Fibroblast of mammary gland (primary cell): Measurements from ENCODE around the gene GTSE1.

Source experiments
- DNase-seq: peaks from one replicate; pipeline ENCODE4 v3.0.0-alpha.2; 2010; ENCODE audit warnings: low read depth
- H3K4me3 ChIP-seq: 2 replicates; pipeline ENCODE4 v1.5.1; 2011; ENCODE audit warnings: low read depth, mild to moderate bottlenecking, low read length, moderate library complexity; ENCODE audit not compliant: control insufficient read depth
- TF ChIP-seq, protein P1 (sequence below): conservative IDR thresholded peaks from 2 replicates; pipeline ENCODE4 v1.5.1; 2011; ENCODE audit warnings: low read depth, low read length, inconsistent platforms; ENCODE audit not compliant: control insufficient read depth, insufficient read depth

The GTSE1 gene

DNA sequence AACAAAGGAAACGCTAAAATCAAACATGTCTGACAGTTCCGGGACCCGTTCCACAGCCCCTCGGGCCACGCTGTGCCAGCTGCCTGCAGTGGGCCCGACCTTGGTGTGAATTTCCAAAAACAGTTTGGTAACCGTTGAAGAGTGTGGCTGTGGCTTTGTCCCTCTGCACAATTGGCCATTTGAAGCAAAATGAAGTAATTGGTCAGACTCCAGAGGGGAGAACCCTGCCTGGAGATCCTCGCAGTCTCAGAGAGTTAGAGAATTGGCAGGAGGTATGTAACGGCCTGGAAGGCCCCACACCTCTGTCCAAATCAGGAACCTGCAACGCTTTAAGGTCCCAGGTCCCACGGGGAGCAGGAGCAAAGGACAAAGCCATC, 65.1 kb downstream of the GTSE1 start:
- no peak overlapping the region for H3K4me3 ChIP-seq
- no peak for DNase-seq
- TF ChIP-seq, protein P1, sequence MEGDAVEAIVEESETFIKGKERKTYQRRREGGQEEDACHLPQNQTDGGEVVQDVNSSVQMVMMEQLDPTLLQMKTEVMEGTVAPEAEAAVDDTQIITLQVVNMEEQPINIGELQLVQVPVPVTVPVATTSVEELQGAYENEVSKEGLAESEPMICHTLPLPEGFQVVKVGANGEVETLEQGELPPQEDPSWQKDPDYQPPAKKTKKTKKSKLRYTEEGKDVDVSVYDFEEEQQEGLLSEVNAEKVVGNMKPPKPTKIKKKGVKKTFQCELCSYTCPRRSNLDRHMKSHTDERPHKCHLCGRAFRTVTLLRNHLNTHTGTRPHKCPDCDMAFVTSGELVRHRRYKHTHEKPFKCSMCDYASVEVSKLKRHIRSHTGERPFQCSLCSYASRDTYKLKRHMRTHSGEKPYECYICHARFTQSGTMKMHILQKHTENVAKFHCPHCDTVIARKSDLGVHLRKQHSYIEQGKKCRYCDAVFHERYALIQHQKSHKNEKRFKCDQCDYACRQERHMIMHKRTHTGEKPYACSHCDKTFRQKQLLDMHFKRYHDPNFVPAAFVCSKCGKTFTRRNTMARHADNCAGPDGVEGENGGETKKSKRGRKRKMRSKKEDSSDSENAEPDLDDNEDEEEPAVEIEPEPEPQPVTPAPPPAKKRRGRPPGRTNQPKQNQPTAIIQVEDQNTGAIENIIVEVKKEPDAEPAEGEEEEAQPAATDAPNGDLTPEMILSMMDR, result no peak

DNA sequence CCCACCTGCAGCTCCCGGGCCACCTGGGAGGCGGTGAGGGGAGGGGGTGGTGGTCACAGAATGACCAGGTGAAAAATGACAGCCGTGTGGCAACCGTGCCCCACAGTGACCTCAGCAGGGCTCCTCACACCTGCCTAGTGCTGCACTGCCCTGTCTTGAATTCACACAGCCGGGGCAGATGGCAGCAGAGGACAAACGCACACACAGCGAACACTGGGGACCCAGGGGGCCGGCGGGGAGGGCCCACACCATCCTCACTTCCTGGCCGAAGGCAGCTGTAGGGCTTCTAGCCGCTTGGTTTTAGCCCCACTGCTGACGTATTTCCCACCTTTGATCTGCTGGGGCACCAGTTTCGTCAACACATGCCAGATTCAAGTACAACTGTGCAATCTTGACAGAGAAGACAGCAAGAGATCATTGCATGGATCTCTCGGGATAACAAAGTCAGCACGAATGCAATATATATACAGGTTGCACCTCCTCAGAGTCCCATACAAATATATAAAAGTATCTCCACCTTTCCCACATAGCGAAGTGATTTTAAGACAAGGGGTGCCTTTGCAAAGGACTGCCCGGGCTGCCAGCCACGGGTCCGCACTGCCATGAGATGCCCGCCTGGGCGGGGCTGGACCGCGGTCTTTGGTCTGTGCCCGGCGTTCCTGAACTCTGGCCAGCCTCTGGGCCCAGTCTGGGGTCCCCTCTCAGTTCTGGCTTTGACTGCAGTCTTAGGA, 65.7 kb downstream of the GTSE1 start:
- TF ChIP-seq, protein P1, result no peak
- no peak overlapping the region for H3K4me3 ChIP-seq
- peak; percentile 18 for DNase-seq

DNA sequence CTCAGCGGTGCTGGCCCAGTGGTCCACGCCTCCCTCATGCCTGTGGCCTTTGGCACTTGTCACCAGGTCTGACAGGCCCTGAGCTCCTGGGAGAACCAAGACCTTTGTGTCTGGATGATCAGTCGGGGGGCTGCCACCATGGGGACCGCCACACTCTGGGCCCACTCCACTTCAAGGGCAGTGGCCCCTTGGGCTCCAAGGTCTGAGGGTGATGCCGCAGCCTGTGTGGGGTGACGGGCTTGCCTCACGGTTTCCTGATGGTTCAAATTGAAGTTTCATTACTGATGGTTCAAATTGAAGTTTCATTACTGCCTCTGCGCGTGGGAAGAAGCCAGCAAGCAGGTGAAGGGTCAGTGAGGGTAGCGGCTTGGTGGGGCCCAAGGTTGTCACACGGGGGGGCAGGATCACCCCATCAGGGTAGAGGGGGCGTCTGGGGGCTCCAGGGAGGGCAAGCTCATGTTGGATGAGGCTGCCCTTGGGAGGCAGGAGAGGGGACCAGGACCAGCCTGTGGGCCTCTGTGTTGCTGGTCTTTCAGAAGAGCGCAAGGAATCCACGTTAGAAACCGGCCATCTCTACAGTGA, 66.4 kb downstream of the GTSE1 start:
- H3K4me3 ChIP-seq, result no peak overlapping the region
- TF ChIP-seq, protein P1, result no peak
- no peak for DNase-seq

DNA sequence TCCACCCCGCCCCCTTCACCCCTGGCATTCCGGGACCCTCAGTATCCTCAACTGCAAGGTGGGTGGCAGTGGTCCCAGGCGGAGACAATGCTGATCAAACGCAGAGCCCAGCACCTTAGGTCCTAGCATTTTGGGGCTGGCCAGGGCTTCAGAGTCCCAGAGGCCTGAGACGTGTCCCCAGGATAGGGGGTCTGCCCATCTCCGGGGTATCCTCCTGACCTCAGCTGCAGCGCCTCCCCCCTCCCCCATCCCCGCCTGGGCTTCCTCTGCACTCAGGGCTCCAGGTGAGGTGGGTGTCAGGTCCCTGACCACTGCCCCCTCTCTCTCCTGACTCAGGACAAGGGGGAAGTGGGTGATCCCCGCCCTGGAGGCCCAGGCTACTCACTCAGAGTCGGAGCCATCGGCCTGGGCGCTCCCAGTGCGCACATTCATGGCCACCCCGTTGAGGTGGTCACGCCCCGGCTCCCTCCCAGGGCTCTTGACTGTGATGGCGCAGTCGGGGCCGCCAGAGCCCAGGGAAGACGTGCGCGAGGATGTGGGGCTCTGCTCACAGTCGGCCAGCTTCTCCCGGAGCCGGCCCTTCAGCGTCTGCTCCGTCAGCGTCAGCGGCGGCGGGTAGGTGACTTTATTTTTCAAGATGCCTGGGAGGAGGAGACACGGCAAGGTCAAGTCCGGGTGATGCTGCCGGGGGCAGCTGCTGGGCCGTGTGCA, 67.1 kb downstream of the GTSE1 start:
- TF ChIP-seq, protein P1, result no peak
- DNase-seq, result no peak
- no peak overlapping the region for H3K4me3 ChIP-seq

DNA sequence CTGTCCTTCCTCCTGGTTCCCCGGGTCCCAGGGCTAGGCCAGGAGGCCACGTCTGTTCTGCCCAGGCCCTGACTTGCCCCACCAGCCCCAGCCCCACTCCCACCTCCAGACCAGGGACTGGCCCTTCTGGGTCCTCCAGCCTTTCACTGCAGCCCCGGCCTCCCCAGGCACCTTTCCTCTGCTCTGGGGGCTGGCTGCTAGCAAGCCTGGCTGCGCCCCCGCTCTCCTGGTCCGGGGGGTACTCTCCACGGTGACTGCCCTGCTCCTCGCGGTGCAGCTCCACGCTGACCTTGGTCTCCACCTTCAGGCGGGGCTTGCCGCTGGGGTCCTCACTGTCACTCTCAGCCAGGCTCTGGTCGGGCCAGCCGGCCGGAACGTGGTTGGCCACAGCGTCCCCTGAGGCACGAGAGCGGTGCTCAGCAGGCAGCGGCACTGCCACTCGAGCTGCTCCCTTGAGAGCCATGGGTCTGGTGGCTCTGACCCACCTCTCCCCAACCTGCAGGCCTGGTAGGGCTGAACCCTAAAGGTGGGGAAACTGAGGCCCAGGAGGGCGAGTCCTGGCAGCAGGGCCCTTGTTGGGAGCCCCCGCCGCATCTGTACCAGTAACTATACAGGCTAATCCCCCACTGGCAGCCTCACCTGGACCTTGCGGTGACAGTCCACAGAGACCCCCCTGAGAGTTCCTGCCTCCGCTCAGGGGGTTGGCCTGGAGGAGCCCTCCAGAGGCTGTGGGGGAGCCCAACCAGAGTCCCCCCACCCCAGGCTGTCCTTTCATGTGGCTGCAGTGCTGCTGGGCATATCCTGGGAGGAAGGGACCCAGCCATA, 67.9 kb downstream of the GTSE1 start:
- TF ChIP-seq, protein P1, result no peak
- H3K4me3 ChIP-seq, result no peak overlapping the region
- DNase-seq, result no peak

DNA sequence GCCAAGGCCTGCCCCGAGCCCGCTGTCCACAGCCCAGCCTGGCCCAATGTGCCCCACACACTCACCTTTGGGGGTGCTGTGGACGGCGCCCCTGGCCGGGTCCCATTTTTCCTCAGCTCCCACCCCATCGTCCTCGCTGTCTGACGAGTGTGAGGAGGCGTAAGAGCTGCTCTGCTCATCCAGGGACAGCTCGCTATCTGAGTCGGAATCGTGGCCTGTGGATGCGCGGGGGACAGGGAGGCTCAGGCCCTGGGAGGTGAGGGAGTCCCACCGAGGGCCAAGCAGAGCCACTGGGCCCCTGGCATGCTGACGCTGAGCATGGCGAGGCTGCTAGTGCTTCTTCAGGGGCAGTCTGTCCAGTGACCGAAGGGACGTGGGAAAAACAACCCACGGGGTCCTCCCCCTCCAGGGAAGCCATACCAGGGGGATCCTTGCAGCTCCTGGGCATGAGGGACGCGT, 68.5 kb downstream of the GTSE1 start:
- no peak for DNase-seq
- TF ChIP-seq, protein P1, result no peak
- H3K4me3 ChIP-seq, result no peak overlapping the region
